ENCODE data around the gene ATP6V1C2. TPM values are rescaled to one million over a fixed set of nuclear protein-coding genes. Genes with fewer than 3 reads are reported as not detected.

Gene ATP6V1C2
- total and polyA plus RNA-seq, 4 donors = 0.55 to 2.5 (median 1.0) TPM

DNA sequence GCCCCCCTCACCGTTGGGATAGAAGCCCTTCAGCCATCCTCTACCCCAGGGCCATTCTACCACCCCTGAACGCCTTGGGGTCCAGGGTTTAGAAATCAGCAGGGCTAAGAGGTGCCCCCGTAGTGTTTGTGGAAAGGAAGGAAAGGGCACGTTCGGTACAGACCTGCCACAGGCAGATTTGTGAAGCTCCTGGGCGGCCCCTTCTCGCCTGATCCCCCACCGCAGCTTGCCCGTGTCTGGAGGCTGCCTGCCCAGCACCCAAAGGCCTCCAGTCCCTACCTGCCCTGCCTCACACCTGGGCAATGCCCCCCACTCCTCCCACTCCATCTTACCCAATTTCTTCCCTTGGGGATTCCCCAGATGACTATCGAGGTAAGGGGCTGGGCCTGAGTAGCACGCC, 21.2 kb downstream of the ATP6V1C2 start:
- no peak for TF ChIP-seq CTCF (IDR thresholded peaks at IDR 0.05; ENCODE audit: control extremely low read depth, extremely low read depth)
- H3K36me3 ChIP-seq (ENCODE audit: control insufficient read depth in 4 of 4, insufficient read depth in 4 of 4, low read length in 4 of 4) = no peaks in the 10 kb centered on the region
- DNase-seq = no peak
- no peak for ATAC-seq (ENCODE audit: insufficient read depth, low FRiP score)
- H3K4me1 ChIP-seq (ENCODE audit: control insufficient read depth in 5 of 5, insufficient read depth in 5 of 5, low read length in 5 of 5) = no peaks in the 10 kb centered on the region
- H3K4me3 ChIP-seq = no peak overlapping the region
- 82 to 88% methylated on average over 11 of the region's 11 CpGs for WGBS, 2 donors
- no peak overlapping the region for H3K27ac ChIP-seq (ENCODE audit: low read depth in 1 of 2, low read length in 1 of 2)
- no peaks in the 10 kb centered on the region for H3K27me3 ChIP-seq (ENCODE audit: control insufficient read depth in 3 of 3, insufficient read depth in 3 of 3, low read length in 2 of 3)
- no peaks in the 10 kb centered on the region for H3K9me3 ChIP-seq (ENCODE audit: control insufficient read depth in 4 of 4, insufficient read depth in 3 of 4, low read length in 3 of 4)
- H3K9ac ChIP-seq (ENCODE audit: insufficient read depth in 1 of 2, low read length in 2 of 2) = no peak overlapping the region

- Histone ChIP-seq H3K9ac (ENCODE audit: insufficient read depth in 1 of 2, low read length in 2 of 2) (no peak overlapping the region), H3K9me3 (ENCODE audit: control insufficient read depth in 4 of 4, insufficient read depth in 3 of 4, low read length in 3 of 4) (no peaks in the 10 kb centered on the region), H3K4me3 (no peak overlapping the region), H3K27ac (ENCODE audit: low read depth in 1 of 2, low read length in 1 of 2) (no peak overlapping the region), H3K4me1 (ENCODE audit: control insufficient read depth in 5 of 5, insufficient read depth in 5 of 5, low read length in 5 of 5) (no peaks in the 10 kb centered on the region), H3K36me3 (ENCODE audit: control insufficient read depth in 4 of 4, insufficient read depth in 4 of 4, low read length in 4 of 4) (no peaks in the 10 kb centered on the region), H3K27me3 (ENCODE audit: control insufficient read depth in 3 of 3, insufficient read depth in 3 of 3, low read length in 2 of 3) (peaks cover 0 to 4% (median 0%) of the 10 kb centered on the region in 3 donors)
- ATAC-seq (ENCODE audit: insufficient read depth, low FRiP score) (no peak), DNase-seq (no peak)
- WGBS, 2 donors = 82 to 87% methylated on average over 6 of the region's 6 CpGs
- no peak for TF ChIP-seq CTCF (IDR thresholded peaks at IDR 0.05; ENCODE audit: control extremely low read depth, extremely low read depth)
Measured at GRCh38 chr2:10750610-10751009, 29.2 kb downstream of the ATP6V1C2 start.

DNA sequence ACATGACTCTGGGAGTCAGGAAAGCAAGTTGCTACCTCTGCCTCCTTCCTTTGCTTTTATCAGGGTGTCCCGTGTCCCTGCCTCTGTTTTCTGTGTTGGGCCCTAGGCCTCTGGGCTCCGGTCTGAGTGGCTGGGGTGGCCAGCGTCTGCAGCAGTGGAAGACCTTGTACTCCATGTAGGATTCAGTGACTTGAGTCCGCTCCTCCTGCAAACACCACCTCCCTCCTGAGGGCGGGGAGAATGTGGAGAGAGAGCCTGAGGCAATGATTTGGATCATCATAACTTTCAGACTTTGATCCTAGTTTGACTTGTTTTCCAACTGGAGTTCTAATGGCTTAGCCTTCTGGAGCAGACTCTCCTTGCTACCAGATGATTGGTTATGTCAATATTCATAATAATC, 30.8 kb downstream of the ATP6V1C2 start:
- ATAC-seq (ENCODE audit: insufficient read depth, low FRiP score) = no peak
- no peaks in the 10 kb centered on the region for H3K4me1 ChIP-seq (ENCODE audit: control insufficient read depth in 5 of 5, insufficient read depth in 5 of 5, low read length in 5 of 5)
- no peak for DNase-seq
- no peak for TF ChIP-seq CTCF (IDR thresholded peaks at IDR 0.05; ENCODE audit: control extremely low read depth, extremely low read depth)
- H3K36me3 ChIP-seq (ENCODE audit: control insufficient read depth in 4 of 4, insufficient read depth in 4 of 4, low read length in 4 of 4) = no peaks in the 10 kb centered on the region
- peaks cover 0 to 4% (median 0%) of the 10 kb centered on the region in 3 donors for H3K27me3 ChIP-seq (ENCODE audit: control insufficient read depth in 3 of 3, insufficient read depth in 3 of 3, low read length in 2 of 3)
- no peak overlapping the region for H3K9ac ChIP-seq (ENCODE audit: insufficient read depth in 1 of 2, low read length in 2 of 2)
- no peak overlapping the region for H3K4me3 ChIP-seq
- H3K9me3 ChIP-seq (ENCODE audit: control insufficient read depth in 4 of 4, insufficient read depth in 3 of 4, low read length in 3 of 4) = no peaks in the 10 kb centered on the region
- no peak overlapping the region for H3K27ac ChIP-seq (ENCODE audit: low read depth in 1 of 2, low read length in 1 of 2)
- 89 to 98% methylated on average over 5 of the region's 5 CpGs for WGBS, 2 donors

GRCh38 chr2:10753156-10753555, 31.7 kb downstream of the ATP6V1C2 start:
- 77 to 85% methylated on average over 7 of the region's 7 CpGs for WGBS, 2 donors
- no peak overlapping the region for H3K9ac ChIP-seq (ENCODE audit: insufficient read depth in 1 of 2, low read length in 2 of 2)

More at GRCh38 chr2:10753156-10753555, 31.7 kb downstream of the ATP6V1C2 start:
- no peak overlapping the region for H3K4me3 ChIP-seq
- no peaks in the 10 kb centered on the region for H3K36me3 ChIP-seq (ENCODE audit: control insufficient read depth in 4 of 4, insufficient read depth in 4 of 4, low read length in 4 of 4)
- no peaks in the 10 kb centered on the region for H3K9me3 ChIP-seq (ENCODE audit: control insufficient read depth in 4 of 4, insufficient read depth in 3 of 4, low read length in 3 of 4)
- H3K27me3 ChIP-seq (ENCODE audit: control insufficient read depth in 3 of 3, insufficient read depth in 3 of 3, low read length in 2 of 3) = peaks cover 0 to 4% (median 0%) of the 10 kb centered on the region in 3 donors
- no peak overlapping the region for H3K27ac ChIP-seq (ENCODE audit: low read depth in 1 of 2, low read length in 1 of 2)
- DNase-seq (no peak), ATAC-seq (ENCODE audit: insufficient read depth, low FRiP score) (no peak)
- H3K4me1 ChIP-seq (ENCODE audit: control insufficient read depth in 5 of 5, insufficient read depth in 5 of 5, low read length in 5 of 5) = no peaks in the 10 kb centered on the region
- TF ChIP-seq CTCF (IDR thresholded peaks at IDR 0.05; ENCODE audit: control extremely low read depth, extremely low read depth) = no peak
